ENCODE results near the gene RTBDN.

DNA sequence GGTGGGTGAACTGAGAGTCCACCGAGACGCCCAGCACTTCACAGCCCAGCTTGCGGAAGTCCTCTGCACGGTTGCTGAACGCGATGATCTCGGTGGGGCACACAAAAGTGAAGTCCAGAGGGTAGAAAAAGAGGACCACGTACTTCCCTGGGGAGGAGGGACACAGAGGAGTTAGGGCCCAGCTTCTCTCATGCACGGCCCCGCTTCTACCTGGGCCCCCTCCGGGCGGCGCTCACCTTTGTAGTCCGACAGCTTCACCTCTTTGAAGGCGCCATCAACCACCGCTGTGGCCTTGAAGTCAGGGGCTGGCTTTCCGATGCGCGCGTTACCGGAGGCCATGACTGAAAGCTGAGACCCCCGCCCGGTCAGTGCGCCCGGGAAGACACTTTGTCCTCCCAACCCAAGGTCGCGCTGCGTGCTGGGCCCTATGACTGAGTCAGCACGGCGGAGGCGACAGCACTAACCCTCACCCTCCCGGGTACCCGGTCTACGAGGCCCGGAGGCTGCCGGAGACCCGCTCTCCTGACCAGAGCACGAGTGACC is 33.4 kb downstream of the RTBDN start:
- TF ChIP-seq, protein P1, sequence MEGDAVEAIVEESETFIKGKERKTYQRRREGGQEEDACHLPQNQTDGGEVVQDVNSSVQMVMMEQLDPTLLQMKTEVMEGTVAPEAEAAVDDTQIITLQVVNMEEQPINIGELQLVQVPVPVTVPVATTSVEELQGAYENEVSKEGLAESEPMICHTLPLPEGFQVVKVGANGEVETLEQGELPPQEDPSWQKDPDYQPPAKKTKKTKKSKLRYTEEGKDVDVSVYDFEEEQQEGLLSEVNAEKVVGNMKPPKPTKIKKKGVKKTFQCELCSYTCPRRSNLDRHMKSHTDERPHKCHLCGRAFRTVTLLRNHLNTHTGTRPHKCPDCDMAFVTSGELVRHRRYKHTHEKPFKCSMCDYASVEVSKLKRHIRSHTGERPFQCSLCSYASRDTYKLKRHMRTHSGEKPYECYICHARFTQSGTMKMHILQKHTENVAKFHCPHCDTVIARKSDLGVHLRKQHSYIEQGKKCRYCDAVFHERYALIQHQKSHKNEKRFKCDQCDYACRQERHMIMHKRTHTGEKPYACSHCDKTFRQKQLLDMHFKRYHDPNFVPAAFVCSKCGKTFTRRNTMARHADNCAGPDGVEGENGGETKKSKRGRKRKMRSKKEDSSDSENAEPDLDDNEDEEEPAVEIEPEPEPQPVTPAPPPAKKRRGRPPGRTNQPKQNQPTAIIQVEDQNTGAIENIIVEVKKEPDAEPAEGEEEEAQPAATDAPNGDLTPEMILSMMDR (IDR thresholded peaks at IDR 0.05 in 4 of 5, conservative IDR thresholded peaks at IDR 0.05 in 1 of 5), result no peak
- TF ChIP-seq POLR2A (IDR thresholded peaks at IDR 0.05), result no peak

Measured in gastrocnemius medialis (tissue), 4 donors.